Gastrocnemius medialis (tissue), 4 donors: Measurements from ENCODE around the gene ISG20.

Experiments used
- POLR2A ChIP-seq, 2 donors: fragments of 450-650 bp; IDR thresholded peaks; one replicate each; pipeline ENCODE4 v1.6.1; 2017; ENCODE audit warnings: antibody characterized with exemption in 2 of 2, mild to moderate bottlenecking in 2 of 2, moderate library complexity in 2 of 2
- TF ChIP-seq, protein P1 (sequence below), 5 experiments: fragments of 450-650 bp in 3 of 5; fragments of 200-600 bp in 2 of 5; sonication (generic) in 2 of 5; IDR thresholded peaks in 4 of 5; conservative IDR thresholded peaks in 1 of 5; 1 replicate in 4 of 5; 2 replicates in 1 of 5; pipeline ENCODE4 v1.5.1; 2016 to 2019; ENCODE audit warnings: antibody characterized with exemption in 5 of 5, mild to moderate bottlenecking in 3 of 5, moderate library complexity in 3 of 5

DNA sequence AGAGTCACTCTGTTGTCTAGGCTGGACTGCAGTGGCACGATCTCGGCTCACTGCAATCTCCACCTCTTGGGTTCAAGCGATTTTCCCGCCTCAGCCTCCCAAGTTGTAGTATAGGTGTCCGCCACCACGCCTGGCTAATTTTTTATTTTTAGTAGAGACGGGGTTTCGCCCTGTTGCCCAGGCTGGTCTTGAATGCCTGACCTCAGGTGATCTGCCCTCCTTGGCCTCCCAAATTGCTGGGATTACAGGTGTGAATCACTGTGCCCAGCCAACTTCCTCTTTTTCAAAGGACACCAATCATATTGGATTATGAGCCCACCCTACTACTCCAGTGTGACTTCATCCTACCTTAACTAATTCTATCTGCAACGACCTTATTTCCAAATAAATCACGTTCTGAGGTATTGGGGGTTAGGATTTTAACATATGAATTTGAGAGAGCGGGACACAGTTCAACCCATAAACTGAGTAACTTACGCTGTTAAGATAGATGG lies 3.2 kb downstream of the ISG20 start:
- no peak for TF ChIP-seq POLR2A (IDR thresholded peaks at IDR 0.05)
- TF ChIP-seq, protein P1, sequence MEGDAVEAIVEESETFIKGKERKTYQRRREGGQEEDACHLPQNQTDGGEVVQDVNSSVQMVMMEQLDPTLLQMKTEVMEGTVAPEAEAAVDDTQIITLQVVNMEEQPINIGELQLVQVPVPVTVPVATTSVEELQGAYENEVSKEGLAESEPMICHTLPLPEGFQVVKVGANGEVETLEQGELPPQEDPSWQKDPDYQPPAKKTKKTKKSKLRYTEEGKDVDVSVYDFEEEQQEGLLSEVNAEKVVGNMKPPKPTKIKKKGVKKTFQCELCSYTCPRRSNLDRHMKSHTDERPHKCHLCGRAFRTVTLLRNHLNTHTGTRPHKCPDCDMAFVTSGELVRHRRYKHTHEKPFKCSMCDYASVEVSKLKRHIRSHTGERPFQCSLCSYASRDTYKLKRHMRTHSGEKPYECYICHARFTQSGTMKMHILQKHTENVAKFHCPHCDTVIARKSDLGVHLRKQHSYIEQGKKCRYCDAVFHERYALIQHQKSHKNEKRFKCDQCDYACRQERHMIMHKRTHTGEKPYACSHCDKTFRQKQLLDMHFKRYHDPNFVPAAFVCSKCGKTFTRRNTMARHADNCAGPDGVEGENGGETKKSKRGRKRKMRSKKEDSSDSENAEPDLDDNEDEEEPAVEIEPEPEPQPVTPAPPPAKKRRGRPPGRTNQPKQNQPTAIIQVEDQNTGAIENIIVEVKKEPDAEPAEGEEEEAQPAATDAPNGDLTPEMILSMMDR (IDR thresholded peaks at IDR 0.05 in 4 of 5, conservative IDR thresholded peaks at IDR 0.05 in 1 of 5), result no peak
